IMR-90 (cell line): ENCODE measurements around the gene CTSL. TPM values are rescaled to one million over a fixed set of nuclear protein-coding genes. Genes with fewer than 3 reads are reported as not detected.

Experiments
- ATAC-seq: fragments of 200-7000 bp; cut with Tn5 transposase; 2 replicates; pipeline ENCODE4 v1.9.1; 2020; ENCODE audit warnings: low read depth, mild to moderate bottlenecking, moderate library complexity
- BruUV-seq: library from RNA; stranded (reverse); fragments of 400-500 nt; replicated peaks from 2 replicates; lab custom pipeline; 2021; lab: Mats Ljungman, UMichigan
- CTCF ChIA-PET: fragments of 300-600 bp; formaldehyde crosslinking; extraction: SDS; loops from one replicate; lab custom pipeline; 2021; ENCODE audit warnings: antibody characterized with exemption; lab: Yijun Ruan, JAX
- POLR2A ChIA-PET: fragments of 300-600 bp; sonication (Branson Sonifier 250); formaldehyde crosslinking; loops from one replicate; lab custom pipeline; 2022; ENCODE audit warnings: antibody characterized with exemption; ENCODE audit not compliant: unreplicated experiment; lab: Charles Lee
- DNase-seq: peaks from one replicate; pipeline ENCODE4 v3.0.0; 2013
- H2AFZ ChIP-seq: replicated peaks from 2 replicates; pipeline ENCODE3; 2013; ENCODE audit warnings: low read length, mild to moderate bottlenecking; ENCODE audit not compliant: poor library complexity
- H2AK5ac ChIP-seq: 2 replicates; pipeline ENCODE4 v1.6.1; 2013; ENCODE audit warnings: low read depth, low read length, inconsistent platforms
- H2AK9ac ChIP-seq: replicated peaks from 2 replicates; pipeline ENCODE3; 2013; ENCODE audit warnings: mild to moderate bottlenecking, low read depth, low read length, moderate library complexity; ENCODE audit not compliant: poor library complexity
- H2BK120ac ChIP-seq: 2 replicates; pipeline ENCODE4 v1.6.1; 2013; ENCODE audit warnings: low read depth, low read length, inconsistent platforms
- H2BK15ac ChIP-seq: 3 replicates; pipeline ENCODE4 v1.6.1; 2013; ENCODE audit warnings: low read depth, low read length, inconsistent platforms
- H2BK20ac ChIP-seq: 2 replicates; pipeline ENCODE4 v1.6.1; 2013; ENCODE audit warnings: low read depth, mild to moderate bottlenecking, inconsistent platforms, low read length, moderate library complexity
- H2BK5ac ChIP-seq: 2 replicates; pipeline ENCODE4 v1.6.1; 2013; ENCODE audit warnings: mild to moderate bottlenecking, low read depth, low read length, inconsistent platforms; ENCODE audit not compliant: poor library complexity, severe bottlenecking
- H3K14ac ChIP-seq: replicated peaks from 2 replicates; pipeline ENCODE4 v1.6.1; 2013; ENCODE audit warnings: low read depth, low read length, inconsistent platforms
- H3K18ac ChIP-seq: 2 replicates; pipeline ENCODE4 v1.6.1; 2013; ENCODE audit warnings: low read depth, low read length, control low read depth
- H3K23ac ChIP-seq: 2 replicates; pipeline ENCODE4 v1.6.1; 2013; ENCODE audit warnings: low read depth, low read length, inconsistent platforms
- H3K27ac ChIP-seq: 2 replicates; pipeline ENCODE4 v1.5.1; 2013; ENCODE audit warnings: mild to moderate bottlenecking, control low read depth, low read length; ENCODE audit not compliant: insufficient read depth
- H3K27me3 ChIP-seq: 2 replicates; pipeline ENCODE4 v1.6.1; 2013; ENCODE audit warnings: low read length; ENCODE audit not compliant: control insufficient read depth, insufficient read depth
- H3K36me3 ChIP-seq: 2 replicates; pipeline ENCODE4 v1.6.1; 2013; ENCODE audit warnings: low read length, mixed read lengths; ENCODE audit not compliant: control insufficient read depth, insufficient read depth
- H3K4ac ChIP-seq: 2 replicates; pipeline ENCODE4 v1.6.1; 2013; ENCODE audit warnings: low read depth, low read length, inconsistent platforms
- H3K4me1 ChIP-seq: 2 replicates; pipeline ENCODE4 v1.6.1; 2013; ENCODE audit warnings: low read length, mixed read lengths; ENCODE audit not compliant: control insufficient read depth, insufficient read depth
- H3K4me2 ChIP-seq: 2 replicates; pipeline ENCODE4 v1.6.1; 2013; ENCODE audit warnings: low read depth, mild to moderate bottlenecking, control low read depth, low read length, moderate library complexity
- H3K4me3 ChIP-seq: 2 replicates; pipeline ENCODE4 v1.5.1; 2013; ENCODE audit warnings: low read depth, mild to moderate bottlenecking, control low read depth, low read length, moderate library complexity; ENCODE audit not compliant: insufficient read depth
- H3K56ac ChIP-seq: 2 replicates; pipeline ENCODE4 v1.6.1; 2013; ENCODE audit warnings: low read length, inconsistent platforms; ENCODE audit not compliant: insufficient read depth; ENCODE audit errors: extremely low read depth
- H3K79me1 ChIP-seq, 2 experiments: 2 replicates each; pipeline ENCODE4 v1.6.1; 2013; ENCODE audit warnings: low read length in 2 of 2, inconsistent platforms in 1 of 2, low read depth in 1 of 2
- H3K9ac ChIP-seq: 2 replicates; pipeline ENCODE4 v1.6.1; 2013; ENCODE audit warnings: low read depth, low read length, control low read depth
- H3K9me1 ChIP-seq: 2 replicates; pipeline ENCODE4 v1.6.1; 2013; ENCODE audit warnings: low read length, inconsistent platforms; ENCODE audit not compliant: insufficient read depth
- H3K9me3 ChIP-seq: 2 replicates; pipeline ENCODE4 v1.6.1; 2013; ENCODE audit warnings: low read length; ENCODE audit not compliant: control insufficient read depth, insufficient read depth
- H4K20me1 ChIP-seq: 2 replicates; pipeline ENCODE4 v1.6.1; 2013; ENCODE audit warnings: low read length, inconsistent platforms; ENCODE audit not compliant: insufficient read depth
- H4K5ac ChIP-seq: 2 replicates; pipeline ENCODE4 v1.6.1; 2013; ENCODE audit warnings: mild to moderate bottlenecking, low read depth, low read length, control low read depth
- H4K8ac ChIP-seq, 2 experiments: 2 replicates each; pipeline ENCODE4 v1.6.1; 2013; ENCODE audit warnings: low read depth in 2 of 2, low read length in 2 of 2, control low read depth in 1 of 2, inconsistent platforms in 1 of 2
- H4K91ac ChIP-seq: 2 replicates; pipeline ENCODE4 v1.6.1; 2013; ENCODE audit warnings: low read depth, low read length, inconsistent platforms; ENCODE audit not compliant: insufficient read depth
- BHLHE40 ChIP-seq: fragments of 150-350 bp; IDR thresholded peaks from 2 replicates; pipeline ENCODE4 v1.6.1; 2016; ENCODE audit warnings: mild to moderate bottlenecking, low read depth, low read length
- CEBPB ChIP-seq: IDR thresholded peaks from 2 replicates; pipeline ENCODE4 v1.6.1; 2012; ENCODE audit warnings: low read depth, low read length, improper control_type of control experiment
- CHD1 ChIP-seq: IDR thresholded peaks from 2 replicates; pipeline ENCODE4 v1.6.1; 2012; ENCODE audit warnings: low read depth, low read length, improper control_type of control experiment
- CTCF ChIP-seq: conservative IDR thresholded peaks from 2 replicates; pipeline ENCODE4 v1.5.1; 2012; ENCODE audit warnings: mild to moderate bottlenecking, low read depth, low read length, improper control_type of control experiment
- MAFK ChIP-seq: IDR thresholded peaks from 2 replicates; pipeline ENCODE4 v1.6.1; 2012; ENCODE audit warnings: low read depth, low read length, improper control_type of control experiment
- MAZ ChIP-seq: IDR thresholded peaks from 2 replicates; pipeline ENCODE4 v1.6.1; 2012; ENCODE audit warnings: low read depth, mild to moderate bottlenecking, low read length, improper control_type of control experiment, moderate library complexity, borderline replicate concordance
- MXI1 ChIP-seq: IDR thresholded peaks from 2 replicates; pipeline ENCODE4 v1.6.1; 2012; ENCODE audit warnings: low read depth, mild to moderate bottlenecking, low read length, moderate library complexity, borderline replicate concordance
- NFE2L2 ChIP-seq: fragments of 150-350 bp; IDR thresholded peaks from 2 replicates; pipeline ENCODE4 v1.6.1; 2016; ENCODE audit warnings: low read depth, mild to moderate bottlenecking, low read length
- POLR2A ChIP-seq: IDR thresholded peaks from 2 replicates; pipeline ENCODE4 v1.6.1; 2012; ENCODE audit warnings: mild to moderate bottlenecking, low read depth, low read length
- RCOR1 ChIP-seq: IDR thresholded peaks from 2 replicates; pipeline ENCODE4 v1.6.1; 2012; ENCODE audit warnings: mild to moderate bottlenecking, low read length, improper control_type of control experiment; ENCODE audit not compliant: insufficient replicate concordance
- RFX5 ChIP-seq: IDR thresholded peaks from 2 replicates; pipeline ENCODE4 v1.8.0; 2012; ENCODE audit warnings: low read depth, mild to moderate bottlenecking, low read length, moderate library complexity
- SMC3 ChIP-seq: fragments of 150-350 bp; IDR thresholded peaks from 2 replicates; pipeline ENCODE4 v1.6.1; 2016; ENCODE audit warnings: low read depth, mild to moderate bottlenecking, antibody characterized with exemption, low read length, moderate library complexity
- USF2 ChIP-seq: fragments of 150-350 bp; IDR thresholded peaks from 2 replicates; pipeline ENCODE4 v1.6.1; 2017; ENCODE audit warnings: mild to moderate bottlenecking, antibody characterized with exemption, low read length, low read depth
- WGBS, 2 experiments: methylation state at CpG; one replicate each; pipeline versions ENCODE4 v1.1.5 to v1.1.7; 2013; ENCODE audit warnings: missing lambda C conversion rate in 2 of 2; ENCODE audit not compliant: insufficient read length in 1 of 2; ENCODE audit errors: extremely low coverage in 2 of 2; 5-methylcytosine and 5-hydroxymethylcytosine counted together
- dilution Hi-C: fragments of 300-500 bp; cut with HindIII; formaldehyde crosslinking; loops from one replicate; pipeline ENCODE4 v1.14.3; 2018; ENCODE audit warnings: low sequenced_read_pairs; ENCODE audit not compliant: unreplicated experiment
- in situ Hi-C: fragments of 300-500 bp; cut with MboI; formaldehyde crosslinking; loops from 3 replicates; pipeline ENCODE4 v1.14.3; 2019; ENCODE audit warnings: low sequenced_read_pairs, inconsistent platforms, mixed read lengths
- intact Hi-C: fragments of 100-400 bp; cut with micrococcal nuclease; formaldehyde crosslinking; loops from 2 replicates; pipeline ENCODE4 v1.10.0; 2022
- polyA plus RNA-seq, 3 experiments: library from polyadenylated mRNA; depleted of rRNA; stranded (reverse); fragments of >200 nt; gene quantifications; 2 replicates each; pipeline ENCODE4 v1.2.3, GENCODE V29; 2012; ENCODE audit warnings: low replicate concordance in 1 of 3
- total RNA-seq: library from RNA; depleted of rRNA; stranded (reverse); fragments of >200 nt; gene quantifications from 2 replicates; pipeline ENCODE4 v1.2.3, GENCODE V29; 2012

Gene CTSL
- total and polyA plus RNA-seq, 2 of the 4 experiments (the other 2 are of a cell fraction), result 57.0 to 112 TPM

- Histone ChIP-seq H4K20me1 (no peaks in the 10 kb centered on the region), H3K9ac (no peak overlapping the region), H3K4me2 (no peak overlapping the region), H3K4me3 (no peak overlapping the region), H2BK15ac (no peak overlapping the region), H3K9me3 (peaks cover 2% of the 10 kb centered on the region; the same call in 1 of the 2 replicates), H3K23ac (no peak overlapping the region), H3K27ac (no peak overlapping the region), H2BK120ac (no peak overlapping the region), H3K27me3 (peaks cover 4% of the 10 kb centered on the region), H3K18ac (no peak overlapping the region), H2AK9ac (no peak overlapping the region), H3K4ac (no peak overlapping the region), H4K8ac (no peak overlapping the region), H2BK20ac (no peak overlapping the region), H3K56ac (no peak overlapping the region), H3K36me3 (no peaks in the 10 kb centered on the region), H2BK5ac (no peak overlapping the region), H2AFZ (peak overlapping the region; percentile 40), H4K91ac (no peak overlapping the region), H3K9me1 (peaks cover 5% of the 10 kb centered on the region; the same call in 1 of the 2 replicates), H3K14ac (no peak overlapping the region), H3K79me1 (no peaks in the 10 kb centered on the region), H2AK5ac (no peak overlapping the region), H4K5ac (no peak overlapping the region), H3K4me1 (no peaks in the 10 kb centered on the region)
- DNase-seq (peak; percentile 12), ATAC-seq (no peak)
- dilution Hi-C loops (no loop called here), in situ Hi-C loops (no loop called here), intact Hi-C loops (no loop called here)
- no CpG with 5 or more reads among the region's 3 CpGs for WGBS, 2 experiments
- BruUV-seq, result no TSS peak
- ChIA-PET POLR2A (no interaction called here), CTCF (no interaction called here)
- TF ChIP-seq POLR2A, result no peak
- no peak for TF ChIP-seq CHD1
- TF ChIP-seq MAFK, result no peak
- TF ChIP-seq NFE2L2, result no peak
- TF ChIP-seq SMC3, result no peak
- no peak for TF ChIP-seq BHLHE40
- no peak for TF ChIP-seq MAZ
- no peak for TF ChIP-seq CTCF
- TF ChIP-seq CEBPB, result no peak
- no peak for TF ChIP-seq USF2
- no peak for TF ChIP-seq MXI1
- no peak for TF ChIP-seq RCOR1
- TF ChIP-seq RFX5, result no peak
Measured at GRCh38 chr9:87742813-87743428, 17.0 kb downstream of the CTSL start.
